T-helper 22 cell (primary cell): Measurements from ENCODE around the gene ANKRD33B.
"Not testable (repeated sequence)": the region's sequence is repeated elsewhere in the genome, so short reads cannot be mapped to it uniquely, and the experiment has no call there.

Experiments used
- DNase-seq: peaks from one replicate; pipeline ENCODE4 v3.0.0-alpha.2; 2020; ENCODE audit warnings: low read depth

ANKRD33B gene

GRCh38 chr5:10661401-10661800 lies 97.5 kb downstream of the ANKRD33B start:
- DNase-seq, result no peak

- DNase-seq, result no peak
These were observed 98.2 kb downstream of the ANKRD33B start for GRCh38 chr5:10662083-10662482.

- no peak for DNase-seq
These were observed 99.0 kb downstream of the ANKRD33B start for GRCh38 chr5:10662661-10663488.

- DNase-seq, result no peak
These were observed 99.8 kb downstream of the ANKRD33B start for GRCh38 chr5:10663489-10664179.

- not testable (repeated sequence) for DNase-seq
These were observed 100.4 kb downstream of the ANKRD33B start for GRCh38 chr5:10664180-10664769.

- DNase-seq, result no peak
These were observed 101.9 kb downstream of the ANKRD33B start for GRCh38 chr5:10665799-10666198.

GRCh38 chr5:10666531-10667299 lies 102.8 kb downstream of the ANKRD33B start:
- no peak for DNase-seq

GRCh38 chr5:10667431-10668057 lies 103.7 kb downstream of the ANKRD33B start:
- no peak for DNase-seq

- no peak for DNase-seq
These were observed 104.8 kb downstream of the ANKRD33B start for GRCh38 chr5:10668697-10669096.

- DNase-seq, result no peak
These were observed 106.1 kb downstream of the ANKRD33B start for GRCh38 chr5:10669983-10670382.

GRCh38 chr5:10671041-10672008 lies 107.5 kb downstream of the ANKRD33B start:
- no peak for DNase-seq

- no peak for DNase-seq
These were observed 108.5 kb downstream of the ANKRD33B start for GRCh38 chr5:10672146-10673016.

- DNase-seq, result no peak
These were observed 109.1 kb downstream of the ANKRD33B start for GRCh38 chr5:10673017-10673389.

GRCh38 chr5:10673407-10673806 lies 109.5 kb downstream of the ANKRD33B start:
- no peak for DNase-seq

- DNase-seq, result no peak
These were observed 110.2 kb downstream of the ANKRD33B start for GRCh38 chr5:10674096-10674495.

- DNase-seq, result no peak
These were observed 110.7 kb downstream of the ANKRD33B start for GRCh38 chr5:10674582-10674981.

- no peak for DNase-seq
These were observed 111.4 kb downstream of the ANKRD33B start for GRCh38 chr5:10675177-10675700.

- no peak for DNase-seq
These were observed 112.4 kb downstream of the ANKRD33B start for GRCh38 chr5:10676224-10676623.

- no peak for DNase-seq
These were observed 113.1 kb downstream of the ANKRD33B start for GRCh38 chr5:10676946-10677345.
